ENCODE results near the gene GUCY2F.

Gene GUCY2F

DNA sequence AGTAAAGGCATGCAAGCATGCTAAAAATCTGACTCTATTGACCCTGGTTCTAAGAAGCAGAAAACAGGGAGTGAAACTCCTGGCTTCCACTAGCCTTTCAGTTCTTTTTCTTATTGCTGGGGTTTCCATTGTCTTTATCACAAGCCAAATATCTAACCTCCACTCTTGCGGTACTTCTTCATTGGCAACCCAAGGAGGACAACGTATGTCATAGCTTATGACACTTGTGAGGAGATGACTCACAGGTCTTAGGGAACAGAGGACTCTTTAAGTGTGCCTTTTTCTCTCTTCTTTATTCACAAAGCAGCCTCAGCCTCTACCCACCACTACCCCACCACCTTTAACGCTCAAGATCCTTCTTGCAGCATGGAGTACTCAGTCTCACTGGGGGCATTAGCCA, 124.2 kb downstream of the GUCY2F start:
- H3K36me3 ChIP-seq (ENCODE audit: control insufficient read depth, low read length), result no peaks in the 10 kb centered on the region
- no peaks in the 10 kb centered on the region for H3K79me2 ChIP-seq (ENCODE audit: control insufficient read depth, low read length)
- no peaks in the 10 kb centered on the region for H4K20me1 ChIP-seq (ENCODE audit: control insufficient read depth, insufficient read depth, low read depth, low read length)
- TF ChIP-seq, protein P1, sequence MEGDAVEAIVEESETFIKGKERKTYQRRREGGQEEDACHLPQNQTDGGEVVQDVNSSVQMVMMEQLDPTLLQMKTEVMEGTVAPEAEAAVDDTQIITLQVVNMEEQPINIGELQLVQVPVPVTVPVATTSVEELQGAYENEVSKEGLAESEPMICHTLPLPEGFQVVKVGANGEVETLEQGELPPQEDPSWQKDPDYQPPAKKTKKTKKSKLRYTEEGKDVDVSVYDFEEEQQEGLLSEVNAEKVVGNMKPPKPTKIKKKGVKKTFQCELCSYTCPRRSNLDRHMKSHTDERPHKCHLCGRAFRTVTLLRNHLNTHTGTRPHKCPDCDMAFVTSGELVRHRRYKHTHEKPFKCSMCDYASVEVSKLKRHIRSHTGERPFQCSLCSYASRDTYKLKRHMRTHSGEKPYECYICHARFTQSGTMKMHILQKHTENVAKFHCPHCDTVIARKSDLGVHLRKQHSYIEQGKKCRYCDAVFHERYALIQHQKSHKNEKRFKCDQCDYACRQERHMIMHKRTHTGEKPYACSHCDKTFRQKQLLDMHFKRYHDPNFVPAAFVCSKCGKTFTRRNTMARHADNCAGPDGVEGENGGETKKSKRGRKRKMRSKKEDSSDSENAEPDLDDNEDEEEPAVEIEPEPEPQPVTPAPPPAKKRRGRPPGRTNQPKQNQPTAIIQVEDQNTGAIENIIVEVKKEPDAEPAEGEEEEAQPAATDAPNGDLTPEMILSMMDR (IDR thresholded peaks at IDR 0.05; ENCODE audit: low read depth, low read length, poor library complexity, severe bottlenecking), result no peak
- TF ChIP-seq EZH2phosphoT487 (IDR thresholded peaks at IDR 0.05; ENCODE audit: borderline replicate concordance, low read length), result no peak
- H3K9me2 ChIP-seq (replicated peaks; ENCODE audit: control insufficient read depth, low read length), result no peaks in the 10 kb centered on the region
- H3F3A ChIP-seq (ENCODE audit: control insufficient read depth, insufficient read depth), result no peaks in the 10 kb centered on the region
- H3K27ac ChIP-seq (ENCODE audit: low read depth, low read length), result no peak overlapping the region
- H3K4me2 ChIP-seq (ENCODE audit: low read length), result no peak overlapping the region
- H3K4me1 ChIP-seq (ENCODE audit: control insufficient read depth, low read length), result no peaks in the 10 kb centered on the region
- H3K27me3 ChIP-seq (ENCODE audit: control insufficient read depth, low read length), result no peaks in the 10 kb centered on the region
- H3K4me3 ChIP-seq (ENCODE audit: low read length), result no peak overlapping the region
- H3K9me3 ChIP-seq (ENCODE audit: control insufficient read depth, insufficient read depth, low read length), result no peaks in the 10 kb centered on the region

DNA sequence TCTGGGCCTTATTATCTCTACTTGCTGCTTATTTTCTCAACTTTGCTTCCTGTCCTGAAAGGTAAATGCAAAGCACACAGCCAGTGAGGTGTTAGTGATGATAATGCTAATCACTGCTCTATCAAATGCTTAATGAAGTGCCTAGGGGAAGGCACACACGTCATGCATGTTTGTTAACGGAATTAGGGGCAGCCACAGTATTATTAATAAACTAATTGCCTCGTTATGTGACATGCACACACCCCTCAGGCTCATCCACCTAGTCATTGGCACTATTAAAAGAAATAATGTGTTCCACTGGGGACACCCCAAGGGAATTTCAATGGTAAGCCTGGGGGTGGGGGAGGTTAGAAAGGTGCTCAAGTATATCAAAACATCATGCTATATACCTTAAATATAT, 125.2 kb downstream of the GUCY2F start:
- Histone ChIP-seq H3K79me2 (ENCODE audit: control insufficient read depth, low read length) (no peaks in the 10 kb centered on the region), H3F3A (ENCODE audit: control insufficient read depth, insufficient read depth) (no peaks in the 10 kb centered on the region), H3K4me2 (ENCODE audit: low read length) (no peak overlapping the region), H3K9me2 (replicated peaks; ENCODE audit: control insufficient read depth, low read length) (no peaks in the 10 kb centered on the region), H3K36me3 (ENCODE audit: control insufficient read depth, low read length) (no peaks in the 10 kb centered on the region), H3K9me3 (ENCODE audit: control insufficient read depth, insufficient read depth, low read length) (no peaks in the 10 kb centered on the region), H3K27me3 (ENCODE audit: control insufficient read depth, low read length) (no peaks in the 10 kb centered on the region), H3K27ac (ENCODE audit: low read depth, low read length) (no peak overlapping the region), H3K4me1 (ENCODE audit: control insufficient read depth, low read length) (no peaks in the 10 kb centered on the region), H4K20me1 (ENCODE audit: control insufficient read depth, insufficient read depth, low read depth, low read length) (no peaks in the 10 kb centered on the region), H3K4me3 (ENCODE audit: low read length) (no peak overlapping the region)
- TF ChIP-seq, protein P1 (IDR thresholded peaks at IDR 0.05; ENCODE audit: low read depth, low read length, poor library complexity, severe bottlenecking), result no peak
- TF ChIP-seq EZH2phosphoT487 (IDR thresholded peaks at IDR 0.05; ENCODE audit: borderline replicate concordance, low read length), result no peak

DNA sequence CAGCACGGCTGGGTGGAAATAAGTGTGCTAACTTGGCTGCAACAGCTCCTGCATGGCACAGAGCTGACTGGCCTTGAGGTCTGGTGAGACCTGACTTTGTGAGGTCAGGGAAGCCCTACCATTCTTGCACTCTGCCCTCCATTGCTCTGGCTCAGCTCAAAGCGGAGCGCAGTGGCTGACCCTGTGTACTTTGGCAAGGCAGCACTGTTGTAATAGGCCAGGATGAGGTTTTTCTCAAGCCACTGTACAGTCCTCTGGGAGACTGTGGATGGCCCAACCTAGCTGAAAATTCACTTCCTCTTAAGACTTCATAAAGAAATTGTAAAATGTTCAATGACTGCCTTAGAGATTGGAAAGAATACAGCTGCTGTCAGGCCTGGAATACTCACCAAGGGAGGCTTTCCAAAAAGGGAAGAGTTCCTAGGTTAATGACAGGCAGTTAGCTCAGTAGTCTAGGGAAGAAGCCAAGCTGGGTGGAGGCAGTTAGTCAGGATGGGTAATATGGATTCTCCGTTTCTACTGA, 129.8 kb downstream of the GUCY2F start:
- H3K4me2 ChIP-seq (ENCODE audit: low read length), result no peak overlapping the region
- H3K27me3 ChIP-seq (ENCODE audit: control insufficient read depth, low read length), result no peaks in the 10 kb centered on the region
- H3K4me3 ChIP-seq (ENCODE audit: low read length), result no peak overlapping the region

More for the DNA sequence above, 129.8 kb downstream of the GUCY2F start:
- Histone ChIP-seq H4K20me1 (ENCODE audit: control insufficient read depth, insufficient read depth, low read depth, low read length) (no peaks in the 10 kb centered on the region), H3K79me2 (ENCODE audit: control insufficient read depth, low read length) (no peaks in the 10 kb centered on the region), H3K9me3 (ENCODE audit: control insufficient read depth, insufficient read depth, low read length) (no peaks in the 10 kb centered on the region), H3K4me1 (ENCODE audit: control insufficient read depth, low read length) (no peaks in the 10 kb centered on the region), H3K27ac (ENCODE audit: low read depth, low read length) (no peak overlapping the region), H3K9me2 (replicated peaks; ENCODE audit: control insufficient read depth, low read length) (no peaks in the 10 kb centered on the region), H3F3A (ENCODE audit: control insufficient read depth, insufficient read depth) (no peaks in the 10 kb centered on the region), H3K36me3 (ENCODE audit: control insufficient read depth, low read length) (no peaks in the 10 kb centered on the region)
- no peak for TF ChIP-seq EZH2phosphoT487 (IDR thresholded peaks at IDR 0.05; ENCODE audit: borderline replicate concordance, low read length)
- TF ChIP-seq, protein P1 (IDR thresholded peaks at IDR 0.05; ENCODE audit: low read depth, low read length, poor library complexity, severe bottlenecking), result no peak

Measured in DOHH2 (cell line).